ENCODE measurements around the gene C6orf136. TPM values are rescaled to one million over a fixed set of nuclear protein-coding genes. Genes with fewer than 3 reads are reported as not detected.

The C6orf136 gene
- total and polyA plus RNA-seq, 9 of the 15 experiments (the other 6 are each of a cell fraction or from before 2014, with no cell fraction given), result 14.1 to 63.1 (median 18.4) TPM

GRCh38 chr6:30601815-30602641, 44.9 kb upstream of the C6orf136 start:
- Histone ChIP-seq H3K36me3 (ENCODE audit: control insufficient read depth, insufficient read depth, low read length) (peaks cover 80% of the 10 kb centered on the region), H3K9ac (ENCODE audit: insufficient read depth in 1 of 2, low read depth in 2 of 2, low read length in 2 of 2) (no peak overlapping the region), H3K9me1 (ENCODE audit: control insufficient read depth, insufficient read depth, low read length) (no peaks in the 10 kb centered on the region), H4K20me1 (replicated peaks; ENCODE audit: control insufficient read depth, insufficient read depth, low read length) (peaks cover 7% of the 10 kb centered on the region; the same call in 1 of the 2 replicates), H3K27me3 (ENCODE audit: control insufficient read depth in 2 of 2, insufficient read depth in 2 of 2, low read length in 2 of 2) (no peaks in the 10 kb centered on the region), H3K4me2 (ENCODE audit: insufficient read depth, low read length) (no peak overlapping the region), H3K4me1 (replicated peaks in 1 of 2; ENCODE audit: control insufficient read depth in 2 of 2, insufficient read depth in 2 of 2, low read length in 2 of 2) (peaks cover 4 to 11% of the 10 kb centered on the region in 2 experiments; a peak in 4 of 5 replicates), H3K79me2 (ENCODE audit: control insufficient read depth, insufficient read depth, low read length) (peaks cover 3% of the 10 kb centered on the region; the same call in 1 of the 3 replicates), H3K4me3 (no peak overlapping the region), H2AFZ (ENCODE audit: low read depth, low read length) (no peak overlapping the region), H3K9me3 (replicated peaks; ENCODE audit: control insufficient read depth, insufficient read depth, low read depth, low read length) (no peaks in the 10 kb centered on the region), H3K27ac (ENCODE audit: extremely low read depth, low read depth, low read length) (no peak overlapping the region)
- no TSS peak for BruUV-seq (replicated peaks)
- POLR2A ChIA-PET, result interaction anchor here (0.9 to 13.5 kb wide), 4 partner anchors 8 to 32 kb away, joined by 3 to 310 read pairs (median 32); no protein-coding TSS in a partner anchor
- no peak for FAIRE-seq
- 96% methylated on average over 27 of the region's 39 CpGs for WGBS (ENCODE audit: insufficient coverage, low coverage, missing lambda C conversion rate)
- intact Hi-C loops (cut with micrococcal nuclease) (no loop called here), in situ Hi-C loops (cut with MboI) (no loop called here)
- no peak for ATAC-seq
- no peak for DNase-seq (ENCODE audit: extremely low read depth in 1 of 4, low spot score in 3 of 4)
- CTCF ChIA-PET (ENCODE audit: low intra/inter-chr PET ratio), result no interaction called here
- TF ChIP-seq ZBTB9 (CRISPR knock-in tag; IDR thresholded peaks at IDR 0.05) (0 out of 2 replicates have a peak, but pooled peaks have one; percentile 55), HNRNPL (IDR thresholded peaks at IDR 0.05; ENCODE audit: low read depth, low read length) (peak; percentile 88), ILK (tag; IDR thresholded peaks at IDR 0.05; ENCODE audit: borderline replicate concordance, low read depth) (no peak), PTTG1 (tag; IDR thresholded peaks at IDR 0.05; ENCODE audit: low read depth) (no peak), RBM22 (IDR thresholded peaks at IDR 0.05; ENCODE audit: low read depth, low read length, poor library complexity, severe bottlenecking) (peak; percentile 66), ZNF76 (CRISPR knock-in tag; IDR thresholded peaks at IDR 0.05; ENCODE audit: borderline replicate concordance) (no peak), NCOR1 (IDR thresholded peaks at IDR 0.05) (no peak), GABPB1 (CRISPR knock-in tag; IDR thresholded peaks at IDR 0.05) (no peak), ZNF212 (CRISPR knock-in tag; IDR thresholded peaks at IDR 0.05) (no peak), ZNF431 (CRISPR knock-in tag; IDR thresholded peaks at IDR 0.05) (no peak), NR3C1 (CRISPR knock-in tag; IDR thresholded peaks at IDR 0.05) (0 out of 2 replicates have a peak, but pooled peaks have one; percentile 31), ZNF134 (CRISPR knock-in tag; conservative IDR thresholded peaks at IDR 0.05) (no peak), IRF1 (CRISPR knock-in tag; IDR thresholded peaks at IDR 0.05; ENCODE audit: borderline replicate concordance) (no peak), ZNF316 (IDR thresholded peaks at IDR 0.05) (no peak), ESRRA (IDR thresholded peaks at IDR 0.05; ENCODE audit: borderline replicate concordance, low read depth) (no peak), SREBF1 (IDR thresholded peaks at IDR 0.05; ENCODE audit: borderline replicate concordance, low read depth, low read length) (no peak), BCLAF1 (IDR thresholded peaks at IDR 0.05; ENCODE audit: borderline replicate concordance in 1 of 2, control insufficient read depth in 1 of 2, low read depth in 2 of 2, low read length in 1 of 2) (no peak)

Measured in K562 (cell line).